Measurements from ENCODE around the gene MAPK9. TPM values are rescaled to one million over a fixed set of nuclear protein-coding genes. Genes with fewer than 3 reads are reported as not detected.

The MAPK9 gene
- total RNA-seq, 4 donors from 2014 or later: 18.3 to 27.0 (median 23.9) TPM

DNA sequence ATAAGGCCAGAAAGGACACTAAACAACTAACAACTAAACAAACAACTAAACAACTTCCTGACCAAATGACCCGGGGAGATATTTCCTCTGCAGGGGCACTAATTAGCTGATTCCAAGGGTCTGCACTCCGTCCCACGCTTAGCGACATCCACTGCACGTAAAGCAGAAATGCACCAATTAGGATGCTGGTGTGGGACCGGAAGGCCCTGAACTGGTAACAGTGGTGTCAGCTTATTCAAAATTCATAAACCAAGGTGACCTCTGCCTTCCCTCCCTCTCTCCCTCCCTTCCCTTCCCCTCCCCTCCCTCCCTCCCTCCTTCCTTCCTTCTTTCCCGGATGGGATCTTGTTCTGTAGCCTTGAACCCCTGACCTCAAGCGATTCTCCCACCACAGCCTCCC, 92.5 kb downstream of the MAPK9 start:
- no peaks in the 10 kb centered on the region for H3K27me3 ChIP-seq

DNA sequence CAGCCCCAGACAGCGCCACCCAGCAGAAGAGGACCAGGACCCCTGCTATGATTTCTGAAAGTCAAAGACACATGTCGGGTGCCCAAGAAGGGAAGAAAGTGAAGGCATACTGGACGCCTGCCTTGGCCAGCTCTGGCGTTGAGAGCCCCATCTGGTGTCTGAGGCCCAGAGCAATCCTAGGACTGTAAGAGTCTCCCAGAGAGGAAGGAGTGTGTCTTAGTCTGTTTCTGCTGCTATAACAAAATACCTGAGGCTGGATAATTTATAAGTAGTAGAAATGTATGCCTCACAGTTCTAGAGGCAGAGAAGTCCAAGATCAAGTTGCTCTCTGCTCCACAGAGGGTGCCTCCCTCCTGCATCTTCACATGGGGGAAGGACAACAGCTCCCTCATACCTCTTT, 93.7 kb downstream of the MAPK9 start:
- Histone ChIP-seq H3K9me3 (no peaks in the 10 kb centered on the region), H3K27ac (no peak overlapping the region), H3K36me3 (no peaks in the 10 kb centered on the region), H3K4me3 (no peak overlapping the region), H3K4me1 (no peaks in the 10 kb centered on the region), H3K27me3 (no peaks in the 10 kb centered on the region)
- intact Hi-C loops (cut with DNase I; ENCODE audit: low total_unique reads): no loop called here
- no peak for ATAC-seq
- TF ChIP-seq POLR2A (IDR thresholded peaks at IDR 0.05): no peak
- TF ChIP-seq, protein P1, sequence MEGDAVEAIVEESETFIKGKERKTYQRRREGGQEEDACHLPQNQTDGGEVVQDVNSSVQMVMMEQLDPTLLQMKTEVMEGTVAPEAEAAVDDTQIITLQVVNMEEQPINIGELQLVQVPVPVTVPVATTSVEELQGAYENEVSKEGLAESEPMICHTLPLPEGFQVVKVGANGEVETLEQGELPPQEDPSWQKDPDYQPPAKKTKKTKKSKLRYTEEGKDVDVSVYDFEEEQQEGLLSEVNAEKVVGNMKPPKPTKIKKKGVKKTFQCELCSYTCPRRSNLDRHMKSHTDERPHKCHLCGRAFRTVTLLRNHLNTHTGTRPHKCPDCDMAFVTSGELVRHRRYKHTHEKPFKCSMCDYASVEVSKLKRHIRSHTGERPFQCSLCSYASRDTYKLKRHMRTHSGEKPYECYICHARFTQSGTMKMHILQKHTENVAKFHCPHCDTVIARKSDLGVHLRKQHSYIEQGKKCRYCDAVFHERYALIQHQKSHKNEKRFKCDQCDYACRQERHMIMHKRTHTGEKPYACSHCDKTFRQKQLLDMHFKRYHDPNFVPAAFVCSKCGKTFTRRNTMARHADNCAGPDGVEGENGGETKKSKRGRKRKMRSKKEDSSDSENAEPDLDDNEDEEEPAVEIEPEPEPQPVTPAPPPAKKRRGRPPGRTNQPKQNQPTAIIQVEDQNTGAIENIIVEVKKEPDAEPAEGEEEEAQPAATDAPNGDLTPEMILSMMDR (IDR thresholded peaks at IDR 0.05 in 4 of 5, conservative IDR thresholded peaks at IDR 0.05 in 1 of 5): no peak
- DNase-seq: no peak
- in situ Hi-C loops (cut with MboI; ENCODE audit: low sequenced_read_pairs in 4 of 4): no loop called here

More for the DNA sequence above, 92.5 kb downstream of the MAPK9 start:
- in situ Hi-C loops (cut with MboI; ENCODE audit: low sequenced_read_pairs in 4 of 4): no loop called here
- DNase-seq: no peak
- no peak for ATAC-seq
- H3K9me3 ChIP-seq: no peaks in the 10 kb centered on the region
- no peaks in the 10 kb centered on the region for H3K4me1 ChIP-seq
- intact Hi-C loops (cut with DNase I; ENCODE audit: low total_unique reads): no loop called here
- no peaks in the 10 kb centered on the region for H3K36me3 ChIP-seq
- TF ChIP-seq, protein P1 (IDR thresholded peaks at IDR 0.05 in 4 of 5, conservative IDR thresholded peaks at IDR 0.05 in 1 of 5): no peak
- TF ChIP-seq POLR2A (IDR thresholded peaks at IDR 0.05): no peak
- no peak overlapping the region for H3K27ac ChIP-seq
- no peak overlapping the region for H3K4me3 ChIP-seq

DNA sequence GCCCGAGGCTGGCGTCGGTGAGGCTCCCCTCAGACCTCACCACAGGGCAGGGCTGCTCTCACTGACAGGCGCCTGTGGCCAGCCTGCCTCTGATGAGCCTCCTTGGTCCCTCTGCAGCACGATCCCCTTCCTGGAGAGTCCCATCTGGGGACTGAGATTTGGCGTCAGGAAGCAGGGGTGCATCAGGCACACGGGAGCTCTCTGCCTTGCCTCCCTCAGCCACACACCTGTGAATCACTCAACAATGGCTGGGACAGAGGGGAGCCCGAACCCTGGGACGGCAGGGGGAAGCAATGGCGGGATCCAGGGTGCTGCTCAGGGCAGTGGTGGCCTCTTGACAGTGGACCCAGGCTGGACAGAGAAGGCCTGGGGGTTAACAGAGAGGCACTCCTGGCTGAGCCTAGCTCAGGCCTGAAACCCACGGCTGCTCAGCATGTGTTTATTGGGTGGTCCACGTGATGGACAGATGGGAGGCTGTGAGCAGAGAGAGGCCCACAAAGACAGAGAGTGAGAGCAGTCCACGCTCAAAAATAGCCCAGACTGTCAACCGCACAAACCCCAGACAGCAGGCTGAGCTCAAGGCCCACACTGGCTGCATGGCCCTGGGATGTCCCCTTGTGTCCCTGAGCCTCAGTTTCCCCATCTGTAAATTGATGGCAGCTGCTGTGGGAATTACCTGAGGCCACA, 94.7 kb downstream of the MAPK9 start:
- Histone ChIP-seq H3K27ac (no peak overlapping the region), H3K27me3 (no peaks in the 10 kb centered on the region), H3K9me3 (no peaks in the 10 kb centered on the region), H3K4me1 (no peaks in the 10 kb centered on the region), H3K36me3 (no peaks in the 10 kb centered on the region), H3K4me3 (no peak overlapping the region)
- ATAC-seq (no peak), DNase-seq (no peak)
- no peak for TF ChIP-seq POLR2A (IDR thresholded peaks at IDR 0.05)
- TF ChIP-seq, protein P1 (IDR thresholded peaks at IDR 0.05 in 4 of 5, conservative IDR thresholded peaks at IDR 0.05 in 1 of 5): no peak
- in situ Hi-C loops (cut with MboI; ENCODE audit: low sequenced_read_pairs in 4 of 4): no loop called here
- intact Hi-C loops (cut with DNase I; ENCODE audit: low total_unique reads): no loop called here

DNA sequence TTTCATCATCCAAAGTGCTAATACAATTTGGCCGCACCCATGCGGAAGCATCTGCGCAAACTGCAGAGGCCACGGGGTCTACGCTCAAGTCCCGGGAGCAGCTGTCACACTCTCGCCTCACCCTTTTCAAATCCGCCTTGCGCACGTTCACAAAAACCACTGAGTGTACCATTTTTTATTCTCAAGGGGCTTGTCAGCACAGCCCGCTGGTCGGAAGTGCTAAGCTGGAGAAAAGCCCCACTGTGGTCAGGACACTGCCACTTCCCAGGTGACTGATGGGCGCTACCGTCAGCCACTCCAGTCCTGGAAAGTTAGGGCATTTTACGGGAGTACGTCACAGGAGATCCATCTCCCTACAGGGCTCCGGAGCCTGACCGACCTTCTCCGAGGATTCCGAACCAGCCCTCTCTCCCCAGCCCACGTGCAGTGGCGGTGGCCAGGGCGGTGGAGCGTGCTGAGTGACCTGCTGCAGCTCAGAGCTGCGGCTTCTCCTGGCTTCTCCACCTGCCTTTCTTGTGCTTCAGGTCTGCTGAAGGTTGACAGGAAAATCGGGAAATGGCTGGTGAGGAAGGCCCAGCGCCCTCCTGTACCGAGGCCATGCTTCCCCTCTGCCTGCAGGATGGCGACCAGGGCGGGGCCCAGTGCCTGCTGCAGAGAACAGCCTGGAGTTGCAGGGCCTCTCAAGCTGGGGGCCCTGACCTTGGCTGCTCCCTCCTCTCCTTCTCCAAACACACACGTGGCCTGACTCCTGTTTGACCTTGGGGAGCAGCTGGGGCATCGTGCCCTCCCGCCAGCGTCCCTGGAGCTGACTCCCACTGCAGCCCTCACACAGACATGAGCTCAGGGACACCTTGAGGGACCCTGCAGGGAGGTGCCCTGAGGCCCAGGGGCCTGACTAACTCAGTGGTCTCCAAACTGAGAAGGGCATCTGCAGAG, 97.2 kb downstream of the MAPK9 start:
- Histone ChIP-seq H3K4me1 (no peaks in the 10 kb centered on the region), H3K9me3 (no peaks in the 10 kb centered on the region), H3K27ac (no peak overlapping the region), H3K27me3 (no peaks in the 10 kb centered on the region), H3K4me3 (no peak overlapping the region), H3K36me3 (no peaks in the 10 kb centered on the region)
- in situ Hi-C loops (cut with MboI; ENCODE audit: low sequenced_read_pairs in 4 of 4) (no loop called here), intact Hi-C loops (cut with DNase I; ENCODE audit: low total_unique reads) (no loop called here)
- ATAC-seq (no peak), DNase-seq (no peak)
- TF ChIP-seq, protein P1 (IDR thresholded peaks at IDR 0.05 in 4 of 5, conservative IDR thresholded peaks at IDR 0.05 in 1 of 5): no peak
- no peak for TF ChIP-seq POLR2A (IDR thresholded peaks at IDR 0.05)

All from gastrocnemius medialis (tissue), 4 donors.